T47D (cell line): ENCODE data around the gene PPARA.
"Not testable (repeated sequence)": the region's sequence is repeated elsewhere in the genome, so short reads cannot be mapped to it uniquely, and the experiment has no call there.

Source experiments
- DNase-seq, 2 experiments: peaks; one replicate each; pipeline versions ENCODE4 v3.0.0 to v3.0.0-alpha.2; 2011 to 2012; ENCODE audit warnings: low read depth in 1 of 2, low spot score in 1 of 2
- JUND ChIP-seq: IDR thresholded peaks from 2 replicates; pipeline ENCODE4 v1.6.1; 2012; ENCODE audit warnings: low read depth
- in situ Hi-C: cut with HindIII; loops from 2 replicates; pipeline ENCODE4 v1.10.0; 2016; ENCODE audit warnings: low sequenced_read_pairs, low pct_unique_long_range_greater_than_20kb

The PPARA gene

DNA sequence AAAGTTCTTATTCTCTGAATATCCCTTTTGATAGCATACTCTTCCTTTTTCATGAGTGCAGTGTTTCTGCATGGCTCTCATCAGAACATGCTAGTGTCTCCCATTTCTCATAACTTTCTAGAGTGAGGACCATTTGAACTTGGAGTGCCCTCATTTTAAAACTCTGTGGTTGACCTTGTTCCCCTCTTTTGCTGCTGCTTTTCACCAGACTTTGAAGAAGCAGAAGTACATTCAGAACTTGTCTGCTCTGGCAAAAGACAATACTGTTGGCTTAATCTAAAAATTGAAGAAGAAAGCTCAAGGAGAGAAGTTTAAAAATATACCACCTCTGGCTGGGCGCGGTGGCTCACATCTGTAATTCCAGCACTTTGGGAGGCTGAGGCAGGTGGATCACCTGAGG lies 35.0 kb downstream of the PPARA start:
- in situ Hi-C loops, result no loop called here
- TF ChIP-seq JUND, result no peak
- DNase-seq, result no peak

DNA sequence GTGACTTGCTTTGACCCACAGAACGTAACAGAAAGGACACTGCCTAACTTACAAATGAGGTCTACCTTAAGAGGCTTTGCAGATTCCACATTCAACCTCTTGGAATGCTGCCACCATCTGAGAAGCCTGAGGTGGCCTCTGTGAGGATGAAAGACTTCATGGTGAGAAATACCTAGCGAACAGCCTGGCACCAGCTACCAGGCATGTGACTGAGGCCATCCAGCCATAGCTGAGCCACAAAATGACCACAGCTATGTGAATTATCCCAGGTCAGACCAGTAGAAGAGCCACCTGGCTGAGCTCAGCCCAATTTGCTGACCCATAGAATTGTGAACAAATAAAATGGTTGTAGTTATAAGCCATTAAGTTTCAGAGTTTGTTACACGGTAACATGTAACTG lies 37.5 kb downstream of the PPARA start:
- peak in 1 of 2 experiments; percentile 68 for DNase-seq
- TF ChIP-seq JUND, result no peak
- in situ Hi-C loops, result no loop called here

DNA sequence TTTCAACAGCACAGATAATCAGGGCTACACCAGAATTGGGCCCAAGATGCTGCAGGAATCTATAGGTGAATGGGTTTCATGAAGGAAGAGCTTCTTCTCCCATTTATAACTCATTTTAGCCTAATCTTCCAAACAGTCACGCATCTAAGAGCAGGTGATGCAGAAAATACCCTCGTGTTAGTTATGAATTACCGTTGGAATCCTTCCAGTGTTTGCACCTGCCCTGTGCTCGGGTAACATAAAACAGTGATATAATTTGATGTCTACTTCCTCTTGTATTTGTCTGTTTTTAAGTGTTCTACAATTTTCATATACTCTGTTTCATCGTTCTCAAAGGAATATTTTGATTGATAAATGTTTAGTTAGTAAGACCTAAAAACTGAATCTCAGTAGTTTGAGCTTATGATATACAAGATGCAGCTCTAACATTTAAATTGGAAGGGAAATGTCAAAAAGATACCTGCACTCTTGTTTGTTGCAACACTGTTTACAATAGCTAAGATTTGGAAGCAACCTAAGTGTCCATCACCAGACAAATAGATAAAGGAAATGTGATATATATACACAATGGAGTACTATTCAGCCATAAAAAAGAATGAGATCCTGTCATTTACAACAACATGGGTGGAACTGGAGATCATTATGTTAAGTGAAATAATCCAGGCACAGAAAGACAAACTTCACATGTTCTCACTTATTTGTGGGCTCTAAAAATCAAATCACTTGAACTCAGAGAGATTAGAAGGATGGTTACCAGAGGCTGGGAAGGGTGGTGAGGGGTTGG lies 42.1 kb downstream of the PPARA start:
- no peak for DNase-seq
- no peak for TF ChIP-seq JUND
- in situ Hi-C loops, result no loop called here

DNA sequence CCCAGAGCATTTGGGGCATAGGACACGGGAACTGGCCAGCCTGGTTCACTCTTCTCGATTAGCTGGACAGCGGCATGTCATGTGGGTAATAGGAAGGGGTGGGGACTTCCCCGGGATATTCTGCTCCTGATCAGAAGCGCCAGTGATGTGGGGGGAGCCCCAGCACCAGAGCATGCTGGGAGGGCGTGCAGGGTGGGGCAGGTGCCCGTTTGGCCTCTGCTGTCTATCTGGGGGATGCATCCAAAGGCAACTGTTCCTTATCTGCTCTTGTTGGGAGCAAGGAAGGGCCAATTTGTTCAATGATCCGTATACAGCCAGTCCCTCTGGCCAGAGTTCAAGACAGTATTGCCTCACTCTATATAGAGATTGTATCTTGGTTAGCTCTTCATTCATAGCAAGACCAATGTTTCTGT lies 43.6 kb downstream of the PPARA start:
- peak in 1 of 2 experiments; percentile 15 for DNase-seq
- no peak for TF ChIP-seq JUND
- in situ Hi-C loops, result no loop called here

DNA sequence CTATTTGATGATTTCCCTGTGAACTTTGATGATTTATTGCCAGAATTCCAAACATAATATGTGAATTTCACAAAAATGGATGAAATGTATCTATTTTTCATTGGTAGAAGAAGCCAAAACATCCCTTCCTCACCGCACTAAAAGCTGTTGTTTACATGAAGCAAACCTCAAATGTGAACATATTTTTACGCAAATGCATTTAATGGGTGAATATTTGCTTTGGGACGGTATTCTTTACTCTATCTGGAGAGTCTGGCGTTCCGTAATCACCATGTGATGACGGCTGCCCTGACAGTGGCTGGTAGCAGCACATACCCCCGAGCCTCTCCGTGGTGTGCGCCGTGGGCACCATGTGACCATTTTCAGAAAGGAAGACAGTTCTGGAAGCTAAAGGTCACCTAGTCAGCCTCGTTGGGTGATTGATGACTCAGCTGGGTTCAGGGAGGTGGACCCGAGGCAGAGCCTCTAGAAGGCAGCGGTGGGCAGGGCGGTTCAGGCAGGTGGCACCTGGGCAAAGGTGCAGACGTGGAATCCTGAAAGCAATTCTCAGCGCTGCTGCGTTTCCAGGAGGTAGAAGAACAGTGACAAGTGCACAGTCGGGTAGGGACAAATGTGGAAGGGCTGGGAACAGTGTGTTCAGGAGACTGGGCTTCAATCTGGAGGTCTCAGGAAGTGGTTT lies 45.3 kb downstream of the PPARA start:
- in situ Hi-C loops, result no loop called here
- TF ChIP-seq JUND, result no peak
- DNase-seq, result no peak

DNA sequence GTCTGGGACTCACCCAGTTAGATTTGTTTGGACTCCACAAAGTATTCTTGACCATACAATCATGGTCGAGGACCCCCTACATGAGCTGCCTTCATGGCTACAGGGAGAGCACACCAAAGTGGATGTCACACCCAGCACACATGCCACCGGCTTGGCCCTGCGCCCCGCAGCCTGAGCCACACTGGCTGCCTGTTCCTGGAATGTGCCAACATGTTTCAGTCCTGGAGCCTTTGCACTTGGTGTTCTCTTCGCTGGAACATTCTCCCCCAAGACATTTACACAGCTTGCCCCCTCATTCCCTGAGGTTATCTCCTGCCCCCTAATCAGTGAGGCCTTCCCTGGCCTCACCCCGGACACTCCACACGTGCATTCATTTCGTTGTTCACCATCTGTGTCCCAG lies 46.0 kb downstream of the PPARA start:
- DNase-seq, result no peak
- no peak for TF ChIP-seq JUND
- in situ Hi-C loops, result no loop called here

DNA sequence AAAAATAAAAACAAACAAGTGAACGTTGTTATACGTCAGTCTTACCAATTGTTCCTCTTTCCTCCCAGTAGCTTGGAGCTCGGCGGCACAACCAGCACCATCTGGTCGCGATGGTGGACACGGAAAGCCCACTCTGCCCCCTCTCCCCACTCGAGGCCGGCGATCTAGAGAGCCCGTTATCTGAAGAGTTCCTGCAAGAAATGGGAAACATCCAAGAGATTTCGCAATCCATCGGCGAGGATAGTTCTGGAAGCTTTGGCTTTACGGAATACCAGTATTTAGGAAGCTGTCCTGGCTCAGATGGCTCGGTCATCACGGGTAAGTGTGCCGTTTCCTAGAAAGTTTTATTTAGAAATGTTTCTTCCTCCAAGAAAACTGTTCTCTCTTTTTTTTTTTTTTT lies 47.9 kb downstream of the PPARA start:
- in situ Hi-C loops, result no loop called here
- DNase-seq, result no peak
- TF ChIP-seq JUND, result no peak

DNA sequence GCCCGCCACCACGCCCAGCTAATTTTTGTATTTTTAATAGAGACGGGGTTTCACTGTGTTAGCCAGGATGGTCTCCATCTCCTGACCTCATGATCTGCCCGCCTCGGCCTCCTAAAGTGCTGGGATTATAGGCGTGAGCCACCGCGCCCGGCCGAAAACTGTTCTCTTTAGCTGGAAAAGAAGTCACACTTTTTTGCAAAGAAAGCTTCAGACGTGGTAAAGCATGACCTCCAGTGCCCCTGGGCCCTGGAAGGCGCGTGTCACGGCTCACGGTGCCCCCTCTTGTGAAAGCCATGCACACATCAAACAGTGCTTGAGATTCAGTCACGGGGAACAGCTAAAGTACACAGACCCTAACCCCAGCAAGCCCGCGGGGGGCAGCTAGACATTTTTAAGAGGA lies 48.5 kb downstream of the PPARA start:
- in situ Hi-C loops, DNase-seq: not testable (repeated sequence)

DNA sequence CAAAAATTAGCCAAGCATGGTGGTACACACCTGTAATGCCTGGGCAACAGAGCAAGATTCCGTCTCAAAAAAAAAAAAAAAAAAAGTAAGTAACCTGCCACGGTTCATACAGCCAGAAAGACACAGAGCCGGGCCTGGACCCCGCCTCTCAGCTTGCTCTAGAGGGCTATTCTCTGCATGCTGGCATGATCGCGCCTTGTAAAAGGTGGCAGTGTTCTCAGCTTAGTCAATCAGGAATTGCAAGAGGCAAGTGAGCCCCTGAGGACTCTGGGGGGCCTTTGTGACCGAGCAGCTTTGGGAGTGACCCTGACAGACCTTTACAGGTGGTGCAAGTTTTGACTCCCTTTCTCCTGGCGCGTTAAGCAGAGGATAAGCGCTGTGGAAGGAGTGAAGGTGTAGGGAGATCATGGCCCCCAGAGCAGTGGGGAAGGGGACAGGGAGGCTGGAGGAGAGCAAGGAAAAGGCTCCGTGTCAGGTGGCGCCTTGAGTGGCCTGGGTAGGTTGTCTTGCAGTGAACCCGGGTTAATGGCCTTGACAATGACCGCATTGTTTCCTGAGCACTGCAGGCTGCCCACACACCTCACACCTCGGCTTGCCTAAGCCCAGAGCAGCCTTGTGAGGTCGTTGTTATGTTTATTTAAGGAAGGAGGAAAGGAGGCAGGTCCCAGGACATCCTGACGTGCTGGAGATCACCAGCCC lies 50.9 kb downstream of the PPARA start:
- peak in 1 of 2 experiments; percentile 14 for DNase-seq
- no peak for TF ChIP-seq JUND
- in situ Hi-C loops, result no loop called here

DNA sequence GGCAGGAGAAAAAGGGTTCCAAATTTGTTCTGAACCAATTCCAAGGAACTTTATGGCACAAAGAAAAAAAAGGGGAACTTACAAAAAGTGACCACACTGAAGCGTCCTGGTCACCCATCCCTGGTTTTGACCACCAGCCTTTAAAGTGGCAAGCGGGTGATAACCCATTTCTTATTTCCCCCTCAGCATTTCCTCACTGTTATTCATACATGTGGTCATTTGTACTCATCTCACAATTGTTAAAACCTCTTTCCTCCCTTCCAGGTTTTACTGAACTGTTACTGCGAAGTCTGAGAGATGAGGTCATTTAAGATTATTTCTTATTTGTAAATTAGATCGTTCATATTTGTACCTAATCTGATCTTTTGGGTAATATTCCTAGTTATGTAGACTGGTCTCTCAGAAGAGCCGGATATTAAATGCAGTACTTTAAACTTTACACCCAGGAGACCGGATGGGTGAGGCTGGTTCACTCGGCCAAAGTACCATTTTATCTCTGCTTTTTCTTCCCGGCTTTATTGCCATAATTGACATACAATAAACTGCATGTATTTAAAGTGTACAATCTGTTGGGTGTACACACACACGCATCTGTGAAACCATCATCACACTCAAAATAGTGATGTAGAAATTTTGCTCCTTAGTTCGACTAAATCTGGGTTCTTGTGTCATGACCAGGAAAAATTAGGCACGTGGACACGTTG lies 52.7 kb downstream of the PPARA start:
- in situ Hi-C loops, result no loop called here

DNA sequence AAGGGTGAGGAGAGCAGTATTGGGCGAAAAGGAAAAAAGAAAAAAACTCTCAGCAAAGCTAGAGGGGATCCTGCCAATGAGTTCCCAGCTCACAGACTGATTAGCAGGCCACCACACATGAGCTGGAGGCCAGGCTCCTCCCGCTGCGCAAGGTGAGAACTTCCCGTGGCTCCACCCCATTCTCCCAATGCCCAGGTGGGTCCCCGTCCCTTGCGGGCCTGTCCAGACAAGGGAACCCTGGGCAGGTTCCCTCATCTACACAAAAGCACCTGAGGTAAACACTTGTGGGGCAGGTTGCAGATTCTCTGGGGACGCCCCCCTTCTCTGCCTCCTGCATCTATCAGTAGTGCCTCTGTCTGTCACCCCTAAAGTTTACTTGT lies 53.3 kb downstream of the PPARA start:
- DNase-seq, result no peak
- TF ChIP-seq JUND, result no peak
- in situ Hi-C loops, result no loop called here

More for the DNA sequence above, 52.7 kb downstream of the PPARA start:
- no peak for TF ChIP-seq JUND
- no peak for DNase-seq

DNA sequence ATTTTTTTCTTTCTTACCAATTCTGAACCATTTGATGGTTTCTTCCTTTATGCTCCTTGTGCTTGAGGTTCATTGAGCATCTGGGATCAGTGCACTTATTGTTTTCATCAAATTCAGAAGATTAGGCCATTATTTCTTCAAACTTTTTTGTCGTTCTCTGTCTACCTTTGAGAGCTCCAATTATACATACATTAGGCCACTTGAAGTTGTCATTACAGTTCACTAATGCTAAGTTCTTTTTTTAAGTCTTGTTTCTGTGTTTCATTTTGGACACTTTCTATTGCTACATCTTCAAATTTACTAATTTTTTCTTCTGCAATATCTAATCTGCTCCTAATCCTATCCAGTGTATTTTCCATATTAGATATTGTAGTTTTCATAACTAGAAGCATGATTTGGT lies 58.9 kb downstream of the PPARA start:
- in situ Hi-C loops, result no loop called here
- TF ChIP-seq JUND, result no peak
- no peak for DNase-seq

DNA sequence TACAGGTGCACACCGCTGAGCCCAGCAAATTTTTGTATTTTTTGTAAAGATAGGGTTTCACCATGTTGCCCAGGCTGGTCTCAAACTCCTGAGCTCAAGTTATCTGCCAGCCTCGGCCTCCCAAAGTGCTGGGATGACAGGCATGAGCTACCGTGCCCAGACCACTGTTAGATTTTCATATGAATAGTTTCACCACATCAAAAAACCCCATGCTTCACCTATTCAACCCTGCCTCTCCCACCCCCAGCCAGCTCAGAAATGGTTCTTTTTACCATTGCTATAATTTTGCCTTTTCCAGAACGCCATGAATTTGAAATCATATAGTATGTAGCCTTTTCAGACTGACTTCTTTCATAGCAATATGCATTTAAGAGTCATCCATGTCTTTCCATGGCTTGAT lies 61.9 kb downstream of the PPARA start:
- in situ Hi-C loops, result no loop called here
- no peak for TF ChIP-seq JUND
- DNase-seq, result no peak
